T1000 (cell line): ENCODE measurements around the gene HTR3A.
"Not testable (repeated sequence)": the region's sequence is repeated elsewhere in the genome, so short reads cannot be mapped to it uniquely, and the experiment has no call there.

Source experiments
- DNase-seq: peaks from one replicate; lab custom pipeline; 2025; ENCODE audit warnings: mixed read lengths; lab: John Stamatoyannopoulos, UW

Gene HTR3A

GRCh38 chr11:113974741-113975470 is at the start of gene HTR3A:
HTR3A (plus strand) TSS chr11:113975108; CDS start chr11:113975326, 218 bp downstream.
- DNase-seq = no peak

GRCh38 chr11:113926273-113927197 is 48.4 kb upstream of the HTR3A start:
- DNase-seq = no peak

- DNase-seq = no peak
Measured at GRCh38 chr11:113928311-113928710, 46.6 kb upstream of the HTR3A start.

- no peak for DNase-seq
Measured at GRCh38 chr11:113932788-113933187, 42.1 kb upstream of the HTR3A start.

GRCh38 chr11:113934193-113934592 is 40.7 kb upstream of the HTR3A start:
- DNase-seq = not testable (repeated sequence)

- no peak for DNase-seq
Measured at GRCh38 chr11:113934761-113935160, 40.1 kb upstream of the HTR3A start.

GRCh38 chr11:113935858-113936257 is 39.0 kb upstream of the HTR3A start:
- DNase-seq = no peak

GRCh38 chr11:113937918-113938317 is 37.0 kb upstream of the HTR3A start:
- no peak for DNase-seq

GRCh38 chr11:113942256-113942655 is 32.7 kb upstream of the HTR3A start:
- DNase-seq = no peak

- DNase-seq = not testable (repeated sequence)
Measured at GRCh38 chr11:113946162-113946561, 28.7 kb upstream of the HTR3A start.

- DNase-seq = no peak
Measured at GRCh38 chr11:113947994-113948393, 26.9 kb upstream of the HTR3A start.

GRCh38 chr11:113949891-113950290 is 25.0 kb upstream of the HTR3A start:
- no peak for DNase-seq

- DNase-seq = no peak
Measured at GRCh38 chr11:113951537-113951936, 23.4 kb upstream of the HTR3A start.

GRCh38 chr11:113952070-113952469 is 22.8 kb upstream of the HTR3A start:
- DNase-seq = no peak

- no peak for DNase-seq
Measured at GRCh38 chr11:113952588-113952987, 22.3 kb upstream of the HTR3A start.

GRCh38 chr11:113954235-113954634 is 20.7 kb upstream of the HTR3A start:
- no peak for DNase-seq

GRCh38 chr11:113956986-113957385 is 17.9 kb upstream of the HTR3A start:
- DNase-seq = no peak

GRCh38 chr11:113960702-113961330 is 14.1 kb upstream of the HTR3A start:
- DNase-seq = no peak

- no peak for DNase-seq
Measured at GRCh38 chr11:113967361-113967760, 7.5 kb upstream of the HTR3A start.

GRCh38 chr11:113971506-113972195 is 3.3 kb upstream of the HTR3A start:
- no peak for DNase-seq

GRCh38 chr11:113977071-113977490 is 2.2 kb downstream of the HTR3A start:
- DNase-seq = no peak

GRCh38 chr11:113977701-113978100 is 2.8 kb downstream of the HTR3A start:
- DNase-seq = no peak
